NCI-H748 (cell line): ENCODE measurements around the gene LRRC37B.
"Not testable (repeated sequence)": the region's sequence is repeated elsewhere in the genome, so short reads cannot be mapped to it uniquely, and the experiment has no call there.

ENCODE experiments used
- DNase-seq: peaks from one replicate; lab custom pipeline; 2025; ENCODE audit not compliant: unreplicated experiment; lab: John Stamatoyannopoulos, UW

LRRC37B gene

DNA sequence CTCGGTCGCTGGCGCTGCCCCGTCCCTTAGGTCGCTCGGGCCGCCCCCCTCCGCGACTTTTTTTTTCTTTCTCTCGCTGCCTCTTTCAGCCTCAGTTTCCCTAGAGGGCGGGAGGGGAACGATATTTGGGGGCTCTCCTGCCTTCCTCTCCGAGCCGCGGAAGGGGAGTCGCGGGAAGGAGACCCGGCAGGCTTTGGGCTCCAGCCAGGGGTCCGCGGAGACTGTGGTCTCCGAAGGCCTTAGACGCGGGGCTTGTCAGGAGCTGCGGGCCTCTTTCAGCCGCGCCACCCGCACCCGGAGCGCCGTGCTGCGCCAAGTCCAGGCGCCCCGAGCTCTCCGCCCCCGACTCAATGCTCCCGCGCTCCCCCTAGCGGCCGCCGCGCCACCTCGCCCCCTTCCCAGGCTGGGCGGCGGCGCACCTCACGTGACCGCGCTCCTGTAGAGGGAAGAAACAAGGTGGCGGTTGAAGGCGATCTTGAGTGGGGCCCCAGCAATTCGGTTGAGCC lies at the start of gene LRRC37B:
LRRC37B (plus strand) TSS at position 427 of the 506 bp plus-strand sequence. CDS start 14,010 bp downstream, outside the sequence.
- DNase-seq: peak; percentile 79

DNA sequence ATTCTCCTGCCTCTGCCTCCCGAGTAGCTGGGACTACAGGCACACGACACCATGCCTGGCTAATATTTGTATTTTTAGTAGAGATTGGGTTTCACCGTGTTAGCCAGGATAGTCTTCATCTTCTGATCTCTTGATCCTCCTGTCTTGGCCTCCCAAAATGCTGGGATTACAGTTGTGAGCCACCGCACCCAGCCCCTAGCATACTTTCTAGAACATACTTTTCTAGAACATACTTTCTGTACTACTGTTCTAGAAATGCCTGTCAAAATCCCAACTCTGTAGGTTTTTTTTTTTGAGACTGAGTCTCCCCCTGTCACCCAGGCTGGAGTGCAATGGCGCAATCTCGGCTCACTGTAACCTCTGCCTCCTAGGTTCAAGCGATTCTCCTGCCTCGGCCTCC lies 43.1 kb upstream of the LRRC37B start:
- not testable (repeated sequence) for DNase-seq

DNA sequence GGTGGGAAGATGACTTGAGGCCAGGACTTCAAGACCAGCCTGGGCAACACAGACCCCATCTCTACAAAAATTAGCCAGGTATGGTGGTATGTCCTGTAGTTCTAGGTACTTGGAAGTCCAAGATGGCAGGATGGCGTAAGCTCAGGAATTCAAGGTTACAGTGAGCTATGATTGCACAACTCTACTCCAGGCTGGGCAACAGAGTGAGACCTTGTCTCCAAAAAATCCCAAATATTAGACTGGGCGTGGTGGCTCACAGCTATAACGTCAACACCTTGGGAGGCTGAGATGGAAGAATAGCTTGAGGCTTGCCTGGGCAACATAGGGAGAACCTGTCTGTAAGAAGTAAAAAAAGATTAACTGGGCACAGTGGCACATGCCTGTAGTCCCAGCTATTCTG lies 39.5 kb upstream of the LRRC37B start:
- DNase-seq: no peak

DNA sequence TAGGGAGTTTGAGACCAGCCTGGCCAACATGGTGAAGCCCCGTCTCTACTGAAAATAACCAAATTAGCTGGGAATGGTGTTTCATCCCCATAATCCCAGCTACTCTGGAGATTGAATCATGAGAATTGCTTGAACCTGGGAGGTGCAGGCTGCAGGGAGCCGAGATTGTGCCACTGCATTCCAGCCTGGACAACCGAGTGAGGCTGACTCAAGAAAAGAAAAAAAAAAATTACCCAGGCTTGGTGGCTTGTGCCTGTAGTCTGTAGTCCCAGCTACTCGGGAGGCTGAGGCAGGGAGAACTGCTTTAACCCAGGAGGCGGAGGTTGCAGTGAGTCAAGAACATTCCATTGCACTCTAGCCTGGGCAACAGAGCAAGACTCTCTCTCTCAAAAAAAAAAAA lies 36.8 kb upstream of the LRRC37B start:
- DNase-seq: not testable (repeated sequence)

DNA sequence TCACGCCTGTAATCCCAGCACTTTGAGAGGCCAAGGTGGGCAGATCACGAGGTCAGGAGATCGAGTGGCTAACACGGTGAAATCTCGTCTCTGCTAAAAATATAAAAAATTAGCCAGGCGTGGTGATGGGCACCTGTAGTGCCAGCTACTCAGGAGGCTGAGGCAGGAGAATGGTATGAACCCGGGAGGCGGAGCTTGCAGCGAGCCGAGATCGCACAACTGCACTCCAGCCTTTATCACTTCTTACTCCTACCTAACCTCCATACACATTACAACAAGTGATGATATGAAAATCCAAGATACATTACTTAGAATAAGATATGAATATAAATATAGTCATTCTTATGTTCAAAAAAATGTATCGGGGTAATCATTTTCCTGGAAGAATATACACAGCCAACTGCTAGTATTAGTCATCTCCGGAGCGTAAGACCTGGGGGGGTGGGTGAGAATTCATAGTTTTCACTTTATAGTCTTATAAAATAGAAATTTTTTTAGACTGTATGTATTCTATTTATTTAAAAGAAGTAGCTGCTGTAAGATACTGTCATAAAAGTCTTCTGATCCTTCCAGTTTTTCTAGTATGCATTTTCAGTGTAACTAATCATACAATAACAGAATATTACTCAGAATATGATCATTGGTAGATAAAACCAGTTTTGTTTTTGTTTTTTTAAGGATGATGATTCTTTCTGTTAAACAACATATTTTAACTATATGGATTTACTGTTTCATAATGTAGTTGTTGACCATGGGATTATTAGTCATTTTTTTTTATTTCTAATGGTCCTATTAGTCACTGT lies 32.7 kb upstream of the LRRC37B start:
- not testable (repeated sequence) for DNase-seq

DNA sequence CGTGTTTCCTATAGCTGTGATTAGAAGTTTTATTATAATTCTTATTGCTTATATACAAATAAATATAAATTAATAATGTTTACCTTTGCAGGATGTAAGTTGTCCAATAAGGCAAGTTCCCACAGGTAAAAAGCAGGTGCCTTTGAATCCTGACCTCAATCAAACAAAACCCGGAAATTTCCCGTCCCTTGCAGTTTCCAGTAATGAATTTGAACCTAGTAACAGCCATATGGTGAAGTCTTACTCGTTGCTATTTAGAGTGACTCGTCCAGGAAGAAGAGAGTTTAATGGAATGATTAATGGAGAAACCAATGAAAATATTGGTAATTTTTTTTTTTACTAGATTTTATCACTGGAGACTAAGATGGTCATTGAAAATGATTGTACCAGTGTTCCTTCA lies 31.8 kb upstream of the LRRC37B start:
- DNase-seq: not testable (repeated sequence)

DNA sequence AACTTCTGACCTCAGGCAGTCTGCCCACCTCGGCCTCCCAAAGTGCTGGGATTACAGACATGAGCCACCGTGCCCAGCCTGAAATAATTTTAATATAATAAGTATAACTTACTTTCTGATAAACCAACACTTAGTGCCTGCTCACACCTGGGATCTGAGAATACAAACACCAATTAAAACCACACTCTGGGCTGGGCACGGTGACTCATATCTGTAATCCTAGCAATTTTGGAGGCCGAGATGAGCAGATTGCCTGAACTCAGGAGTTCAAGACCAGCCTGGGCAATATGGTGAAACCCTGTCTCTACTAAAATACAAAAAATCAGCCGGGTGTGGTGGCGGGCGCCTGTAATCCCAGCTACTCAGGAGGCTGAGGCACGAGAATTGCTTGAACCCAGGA lies 15.4 kb upstream of the LRRC37B start:
- not testable (repeated sequence) for DNase-seq

DNA sequence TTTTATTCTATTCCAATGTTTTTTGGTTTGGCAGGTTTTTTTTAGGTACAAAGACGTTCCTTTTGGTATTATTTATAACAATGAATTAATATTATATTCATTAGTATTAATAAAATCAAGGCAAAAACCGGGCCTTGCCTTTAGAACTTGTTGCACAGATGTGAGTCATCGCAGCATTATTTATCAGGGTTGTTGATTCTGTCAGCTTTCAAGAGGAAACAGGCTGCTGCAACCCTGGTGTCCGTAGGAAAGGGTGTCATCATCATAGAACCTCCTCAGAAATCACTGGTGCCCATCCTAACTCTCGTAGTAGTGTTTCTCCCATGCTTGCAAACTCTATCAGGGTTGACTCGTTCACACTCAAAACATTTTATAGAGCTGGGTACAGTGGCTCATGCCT lies 10.2 kb upstream of the LRRC37B start:
- DNase-seq: no peak

DNA sequence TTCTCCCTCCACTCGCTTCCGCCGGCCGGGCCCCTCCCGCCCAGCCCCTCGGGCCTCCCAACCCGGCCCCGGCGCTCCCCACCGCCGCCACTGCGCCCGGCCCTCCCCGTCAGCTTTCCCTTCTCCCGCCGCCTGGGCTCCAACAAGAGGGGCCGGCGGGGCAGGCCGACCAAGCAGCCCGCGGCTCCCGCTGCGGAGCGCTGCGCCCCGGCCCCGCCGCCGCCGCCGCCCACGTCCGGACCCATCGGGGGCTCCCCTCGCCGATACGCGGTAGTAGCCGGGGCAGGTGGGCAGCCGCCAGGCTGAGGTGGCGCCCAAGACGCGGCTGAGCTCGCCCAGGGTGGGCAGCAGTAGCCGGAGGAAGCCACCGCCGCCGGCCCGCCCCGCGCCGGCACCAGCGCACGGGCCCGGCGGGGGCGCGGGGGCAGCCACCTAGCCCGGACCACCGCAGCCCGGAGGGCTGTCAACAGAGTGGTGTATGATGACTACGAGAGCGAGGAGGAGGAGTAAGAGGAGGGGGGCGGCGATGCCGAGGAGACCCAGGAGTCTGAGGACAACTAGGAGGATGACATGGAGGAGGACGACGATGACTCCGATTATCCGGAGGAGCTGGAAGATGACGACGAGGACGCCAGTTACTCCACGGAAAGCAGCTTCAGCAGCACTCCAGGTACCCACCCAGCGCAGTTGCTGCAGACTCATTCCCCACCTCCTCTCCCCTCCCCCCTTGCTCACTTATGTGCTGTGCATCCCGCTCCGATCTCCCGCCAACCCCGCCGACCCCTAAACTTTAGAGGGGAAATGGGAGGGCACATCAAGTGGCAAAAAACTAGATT lies 498 bp downstream of the LRRC37B start:
- peak; percentile 72 for DNase-seq

DNA sequence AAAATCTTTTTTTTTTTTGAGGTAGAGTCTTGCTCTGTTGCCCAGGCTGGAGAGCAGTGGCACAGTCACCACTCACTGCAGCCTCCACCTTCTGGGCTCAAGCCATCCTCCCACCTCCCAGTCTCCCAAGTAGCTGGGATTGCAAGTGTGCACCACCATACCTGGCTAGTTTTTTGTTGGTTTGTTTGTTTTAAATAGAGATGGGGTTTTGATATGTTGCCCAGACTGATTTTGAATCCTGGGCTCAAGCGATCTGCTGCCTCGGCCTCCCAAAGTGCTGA lies 2.0 kb downstream of the LRRC37B start:
- no peak for DNase-seq

DNA sequence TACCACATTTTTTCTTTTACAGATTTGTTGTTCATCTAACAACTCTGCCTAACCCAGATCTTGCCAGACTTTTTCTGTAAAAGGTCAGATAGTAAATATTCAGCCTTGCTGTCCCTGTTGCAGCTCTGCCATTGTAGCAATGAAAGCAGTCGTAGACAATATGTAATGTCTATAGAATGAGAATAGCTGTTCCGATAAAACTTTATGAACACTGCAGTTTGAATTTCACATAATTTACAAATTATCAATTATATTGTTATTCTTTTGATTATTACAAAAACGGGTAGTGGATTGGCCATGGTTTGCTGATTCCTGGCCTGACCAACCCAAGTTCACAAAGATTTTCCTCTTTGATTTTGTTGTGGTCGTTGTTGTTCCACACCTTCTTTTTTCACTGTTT lies 2.9 kb downstream of the LRRC37B start:
- no peak for DNase-seq

DNA sequence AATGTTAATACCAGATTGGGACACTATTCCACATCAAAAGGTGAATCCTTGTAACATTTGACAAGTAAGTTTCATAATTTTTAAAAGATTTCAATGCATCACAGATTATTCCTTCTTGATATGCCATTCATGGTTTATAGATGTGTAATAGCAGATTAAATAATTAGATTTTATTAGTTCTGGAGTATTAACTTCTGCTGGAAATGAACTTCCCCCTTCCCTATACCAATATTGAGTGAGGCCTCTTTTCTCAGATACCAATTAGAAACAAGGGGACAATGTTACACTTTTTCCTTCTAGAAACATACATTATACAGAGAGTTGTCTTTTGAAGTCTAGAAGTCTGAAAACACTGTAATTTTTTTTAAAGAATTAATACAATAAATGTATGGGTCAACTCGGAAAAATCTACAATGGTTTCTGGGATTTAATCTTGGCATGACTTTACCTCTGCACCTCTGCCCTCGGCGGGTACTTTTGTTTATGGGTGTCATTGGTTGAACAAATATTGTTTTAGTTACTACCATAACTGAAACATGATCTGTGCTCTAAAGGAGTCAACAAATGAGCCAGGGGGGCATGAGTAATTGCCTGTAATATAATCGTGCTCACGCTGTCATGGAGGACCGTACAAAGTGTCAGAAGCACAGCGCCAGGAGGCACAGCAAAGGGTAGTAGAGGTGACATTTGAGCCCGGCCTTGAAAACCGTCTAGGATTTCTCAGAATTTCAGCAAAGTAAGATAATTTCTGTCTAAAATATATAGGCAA lies 8.2 kb downstream of the LRRC37B start:
- peak; percentile 95 for DNase-seq

DNA sequence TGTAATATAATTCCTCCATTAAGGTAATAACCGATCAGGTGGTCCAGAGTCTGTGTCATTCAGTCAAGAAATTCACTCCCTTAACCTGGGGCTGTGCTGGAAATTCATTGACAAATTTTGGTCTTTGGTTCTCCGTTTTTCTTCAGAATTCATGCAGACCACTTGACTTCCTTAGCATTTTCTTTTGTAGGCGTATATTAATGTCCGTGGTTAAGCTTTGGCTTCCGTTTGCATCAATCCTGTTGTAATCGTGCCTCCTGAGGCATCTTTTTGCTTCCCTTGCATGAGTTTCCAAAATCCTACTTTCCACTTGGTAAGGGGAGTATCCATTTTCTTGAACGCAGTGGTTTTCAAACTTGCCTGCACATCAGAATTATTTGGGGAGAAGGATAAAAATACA lies 9.0 kb downstream of the LRRC37B start:
- no peak for DNase-seq

DNA sequence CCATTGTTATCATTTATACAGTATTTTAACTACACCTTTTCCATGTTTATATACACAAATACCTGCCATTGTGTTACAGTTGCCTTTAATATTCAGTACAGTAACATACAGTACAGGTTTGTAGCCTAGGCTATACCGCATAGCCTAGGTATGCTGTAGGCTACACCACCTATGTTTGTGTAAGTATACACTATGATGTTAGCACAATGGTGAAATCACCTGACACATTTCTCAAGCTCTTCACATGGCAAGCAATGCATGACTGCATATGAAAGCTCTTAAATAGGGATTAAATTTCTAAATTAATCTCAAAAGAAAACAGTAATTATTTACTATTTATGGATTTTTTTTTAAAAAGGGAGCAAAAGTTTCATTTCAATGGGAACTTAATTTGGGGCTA lies 12.0 kb downstream of the LRRC37B start:
- no peak for DNase-seq

DNA sequence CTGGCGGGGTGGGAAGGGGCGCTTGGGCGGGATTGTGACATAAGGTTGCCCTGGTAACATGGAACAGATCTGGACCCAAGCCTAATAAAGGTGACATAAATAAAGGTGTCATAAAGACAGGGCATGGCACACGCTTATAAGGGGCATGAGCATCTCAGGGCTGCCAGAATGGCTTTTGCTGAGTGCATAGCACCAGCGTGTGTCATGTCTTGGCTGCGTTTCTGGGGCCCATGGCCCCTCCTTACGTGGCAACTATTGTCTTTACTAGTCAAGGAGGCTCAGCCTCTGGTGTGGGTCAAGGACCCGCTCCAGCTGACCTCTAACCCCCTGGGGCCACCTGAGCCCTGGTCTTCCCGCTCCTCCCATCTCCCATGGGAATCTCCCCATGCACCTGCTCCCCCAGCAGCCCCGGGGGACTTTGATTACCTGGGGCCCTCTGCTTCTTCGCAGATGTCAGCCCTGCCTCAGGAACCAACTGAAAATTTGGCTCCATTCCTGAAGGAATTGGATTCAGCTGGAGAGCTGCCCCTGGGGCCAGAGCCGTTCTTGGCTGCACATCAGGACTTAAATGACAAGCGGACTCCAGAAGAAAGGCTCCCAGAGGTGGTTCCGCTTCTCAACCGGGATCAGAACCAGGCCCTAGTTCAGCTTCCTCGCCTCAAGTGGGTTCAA lies 13.9 kb downstream of the LRRC37B start:
- no peak for DNase-seq

DNA sequence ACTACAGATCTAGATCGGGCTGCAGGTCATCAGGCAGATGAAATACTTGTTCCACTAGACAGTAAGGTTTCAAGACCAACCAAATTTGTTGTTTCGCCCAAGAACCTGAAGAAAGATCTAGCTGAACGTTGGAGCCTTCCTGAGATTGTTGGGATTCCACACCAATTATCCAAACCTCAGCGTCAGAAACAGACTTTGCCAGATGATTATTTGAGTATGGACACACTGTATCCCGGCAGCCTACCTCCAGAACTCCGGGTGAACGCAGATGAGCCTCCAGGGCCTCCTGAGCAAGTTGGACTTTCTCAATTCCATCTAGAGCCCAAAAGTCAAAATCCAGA lies 14.4 kb downstream of the LRRC37B start:
- DNase-seq: no peak

DNA sequence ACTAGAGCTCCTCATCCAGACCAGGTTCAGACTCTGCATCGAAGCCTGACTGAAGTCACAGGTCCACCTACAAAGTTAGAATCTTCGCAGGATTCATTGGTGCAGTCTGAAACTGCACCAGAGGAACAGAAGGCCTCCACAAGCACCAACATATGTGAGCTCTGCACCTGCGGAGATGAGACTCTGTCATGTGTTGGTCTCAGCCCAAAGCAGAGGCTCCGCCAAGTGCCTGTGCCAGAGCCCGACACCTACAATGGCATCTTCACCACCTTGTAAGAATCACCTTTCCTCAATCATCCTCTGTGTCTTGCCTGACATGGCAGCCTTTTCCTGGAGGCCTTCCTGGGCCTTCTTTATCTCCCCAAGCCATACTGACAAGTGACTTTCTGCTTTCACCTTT lies 15.4 kb downstream of the LRRC37B start:
- DNase-seq: not testable (repeated sequence)

DNA sequence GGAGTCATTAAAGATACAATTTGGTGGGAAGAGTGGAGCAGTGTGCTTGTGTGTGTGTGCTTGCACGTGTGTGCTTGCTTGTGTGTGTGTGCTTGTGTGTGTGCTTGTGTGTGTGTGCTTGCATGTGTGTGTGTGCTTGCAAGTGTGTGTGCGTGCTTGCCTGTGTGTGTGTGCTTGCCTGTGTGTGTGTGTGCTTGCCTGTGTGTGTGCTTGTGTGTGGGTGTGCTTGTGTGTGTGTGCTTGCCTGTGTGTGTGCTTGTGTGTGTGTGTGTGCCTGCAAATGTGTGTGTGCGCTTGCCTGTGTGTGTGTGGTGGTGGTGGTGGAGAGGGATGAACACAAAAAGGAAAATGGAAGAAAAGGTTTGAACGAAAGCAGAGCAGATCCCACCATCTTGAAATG lies 20.1 kb downstream of the LRRC37B start:
- not testable (repeated sequence) for DNase-seq

DNA sequence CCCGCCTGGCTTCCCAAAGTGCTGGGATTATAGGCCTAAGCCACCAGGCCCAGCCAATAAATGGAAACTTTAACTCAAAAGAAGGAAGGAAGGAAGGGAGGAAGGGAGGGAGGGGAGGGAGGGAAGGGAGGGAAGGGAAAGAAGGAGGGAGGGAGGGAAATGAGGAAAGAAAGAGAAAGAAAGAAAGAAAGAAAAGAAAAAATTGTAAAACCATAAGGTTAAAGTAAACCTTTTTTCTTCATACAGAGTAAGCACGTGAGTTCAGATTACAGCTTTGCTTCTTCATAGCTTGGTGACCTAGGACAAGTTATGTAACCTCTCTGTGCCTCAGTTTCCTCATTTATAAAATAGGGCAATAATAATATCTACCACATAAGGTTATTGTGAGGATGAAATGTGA lies 26.0 kb downstream of the LRRC37B start:
- DNase-seq: no peak

DNA sequence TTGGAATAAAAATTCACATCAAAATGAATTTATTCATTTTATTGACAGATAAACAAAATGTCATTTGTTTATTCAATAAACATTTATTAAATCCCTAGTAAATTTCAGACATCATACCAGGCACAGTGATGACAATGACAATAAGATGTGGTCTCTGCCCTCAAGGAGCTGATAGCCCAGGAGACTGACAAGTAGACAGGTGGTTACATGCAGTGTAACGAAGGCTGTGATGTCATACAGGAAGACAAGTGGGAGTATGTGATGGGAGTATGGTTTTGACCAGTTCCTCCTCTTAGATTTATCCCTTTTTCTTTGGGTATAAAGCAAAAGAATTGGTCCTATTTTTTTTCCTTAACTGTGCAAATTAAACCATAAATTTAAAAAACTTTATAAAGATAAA lies 26.6 kb downstream of the LRRC37B start:
- not testable (repeated sequence) for DNase-seq

DNA sequence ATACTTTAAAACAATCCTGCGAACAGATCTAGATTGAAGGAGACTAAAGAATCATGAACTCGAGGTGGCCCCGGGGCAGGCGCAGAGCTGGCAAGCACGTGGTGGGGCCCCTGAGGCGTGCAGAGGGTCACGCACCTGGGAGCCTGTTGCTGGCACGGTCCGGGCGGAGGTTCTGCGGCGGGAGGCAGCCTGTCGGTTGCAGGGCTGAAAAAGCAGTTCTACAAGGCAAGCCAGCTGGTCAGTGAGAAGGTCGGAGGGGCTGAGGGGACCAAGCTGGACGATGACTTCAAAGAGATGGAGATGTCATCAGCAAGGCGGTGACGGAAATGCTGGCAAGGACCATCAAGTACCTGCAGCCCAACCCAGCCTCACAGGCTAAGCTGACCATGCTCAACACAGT lies 33.1 kb downstream of the LRRC37B start:
- DNase-seq: not testable (repeated sequence)
